ENCODE results near the gene ROR1. TPM values are rescaled to one million over a fixed set of nuclear protein-coding genes. Genes with fewer than 3 reads are reported as not detected.

The ROR1 gene
- total RNA-seq, 1 experiment from 2014 or later, result 2.7 TPM

GRCh38 chr1:63810936-63811469, 37.2 kb downstream of the ROR1 start:
- Histone ChIP-seq H3K9me3 (ENCODE audit: control insufficient read depth in 1 of 2, insufficient read depth in 1 of 2, low read depth in 1 of 2, low read length in 2 of 2) (no peaks in the 10 kb centered on the region), H3K9ac (ENCODE audit: low read length) (no peak overlapping the region), H3K36me3 (ENCODE audit: control insufficient read depth in 1 of 2, insufficient read depth in 2 of 2, low read length in 2 of 2) (no peaks in the 10 kb centered on the region), H4K20me1 (ENCODE audit: insufficient read depth) (no peaks in the 10 kb centered on the region), H3K4me1 (ENCODE audit: control insufficient read depth in 1 of 2, insufficient read depth in 2 of 2, low read length in 2 of 2) (no peaks in the 10 kb centered on the region), H3K4me2 (ENCODE audit: low read length) (no peak overlapping the region), H3K79me2 (ENCODE audit: insufficient read depth, low read length) (no peaks in the 10 kb centered on the region), H3K4me3 (replicated peaks in 1 of 2; ENCODE audit: low read depth in 1 of 2, low read length in 2 of 2) (no peak overlapping the region), H3K27ac (ENCODE audit: low read depth, low read length) (no peak overlapping the region), H3K9me2 (ENCODE audit: insufficient read depth) (no peaks in the 10 kb centered on the region), H2AFZ (ENCODE audit: low read depth, low read length, poor library complexity, severe bottlenecking) (no peak overlapping the region), H3K27me3 (ENCODE audit: insufficient read depth, low read length) (no peaks in the 10 kb centered on the region)
- ChIA-PET POLR2A (no interaction called here), CTCF (no interaction called here), RAD21 (ENCODE audit: low non-redundant PET in 1 of 2, low total read pairs in 2 of 2, uncharacterized antibody in 2 of 2, unreplicated experiment in 2 of 2) (no interaction called here)
- TF ChIP-seq EZH2phosphoT487 (IDR thresholded peaks at IDR 0.05; ENCODE audit: borderline replicate concordance) (no peak), YY1 (IDR thresholded peaks at IDR 0.05; ENCODE audit: extremely low read depth, insufficient replicate concordance, low read depth, low read length) (no peak), REST (IDR thresholded peaks at IDR 0.05; ENCODE audit: low read depth) (no peak), ELF1 (IDR thresholded peaks at IDR 0.05; ENCODE audit: borderline replicate concordance, low read depth) (no peak), RAD21 (IDR thresholded peaks at IDR 0.05; ENCODE audit: low read depth) (no peak), CBX3 (IDR thresholded peaks at IDR 0.05; ENCODE audit: low read depth) (no peak), ATF3 (IDR thresholded peaks at IDR 0.05) (no peak), ZBTB33 (IDR thresholded peaks at IDR 0.05; ENCODE audit: extremely low read depth, insufficient replicate concordance, low read length) (no peak), FOSL1 (IDR thresholded peaks at IDR 0.05; ENCODE audit: low read depth) (no peak), MAX (IDR thresholded peaks at IDR 0.05) (no peak), EZH2 (IDR thresholded peaks at IDR 0.05) (no peak), SRF (IDR thresholded peaks at IDR 0.05; ENCODE audit: low read depth) (no peak), EGR1 (IDR thresholded peaks at IDR 0.05; ENCODE audit: low read depth) (no peak), SP1 (IDR thresholded peaks at IDR 0.05; ENCODE audit: low read depth) (no peak), POLR2A (IDR thresholded peaks at IDR 0.05; ENCODE audit: borderline replicate concordance, extremely low read depth, insufficient read depth, insufficient read length) (no peak), JUND (IDR thresholded peaks at IDR 0.05) (no peak)
- TF ChIP-seq, protein P1, sequence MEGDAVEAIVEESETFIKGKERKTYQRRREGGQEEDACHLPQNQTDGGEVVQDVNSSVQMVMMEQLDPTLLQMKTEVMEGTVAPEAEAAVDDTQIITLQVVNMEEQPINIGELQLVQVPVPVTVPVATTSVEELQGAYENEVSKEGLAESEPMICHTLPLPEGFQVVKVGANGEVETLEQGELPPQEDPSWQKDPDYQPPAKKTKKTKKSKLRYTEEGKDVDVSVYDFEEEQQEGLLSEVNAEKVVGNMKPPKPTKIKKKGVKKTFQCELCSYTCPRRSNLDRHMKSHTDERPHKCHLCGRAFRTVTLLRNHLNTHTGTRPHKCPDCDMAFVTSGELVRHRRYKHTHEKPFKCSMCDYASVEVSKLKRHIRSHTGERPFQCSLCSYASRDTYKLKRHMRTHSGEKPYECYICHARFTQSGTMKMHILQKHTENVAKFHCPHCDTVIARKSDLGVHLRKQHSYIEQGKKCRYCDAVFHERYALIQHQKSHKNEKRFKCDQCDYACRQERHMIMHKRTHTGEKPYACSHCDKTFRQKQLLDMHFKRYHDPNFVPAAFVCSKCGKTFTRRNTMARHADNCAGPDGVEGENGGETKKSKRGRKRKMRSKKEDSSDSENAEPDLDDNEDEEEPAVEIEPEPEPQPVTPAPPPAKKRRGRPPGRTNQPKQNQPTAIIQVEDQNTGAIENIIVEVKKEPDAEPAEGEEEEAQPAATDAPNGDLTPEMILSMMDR (IDR thresholded peaks at IDR 0.05 in 2 of 3, conservative IDR thresholded peaks at IDR 0.05 in 1 of 3; ENCODE audit: borderline replicate concordance in 1 of 3, insufficient read depth in 1 of 3, low read depth in 2 of 3, low read length in 2 of 3), result no peak
- BruUV-seq (replicated peaks), result no TSS peak
- DNase-seq (ENCODE audit: low read depth, low spot score) (no peak), ATAC-seq (no peak)
- intact Hi-C loops (cut with micrococcal nuclease), result no loop called here

Measured in HCT116 (cell line).